ENCODE data around the gene NSUN3. TPM values are rescaled to one million over a fixed set of nuclear protein-coding genes. Genes with fewer than 3 reads are reported as not detected.

NSUN3 gene
- total and polyA plus RNA-seq, 10 of the 15 experiments (the other 5 are each of a cell fraction or from before 2014, with no cell fraction given), result 9.1 to 20.3 (median 11.7) TPM

- TF ChIP-seq ZBTB11 (CRISPR knock-in tag; IDR thresholded peaks at IDR 0.05) (no peak), E2F8 (IDR thresholded peaks at IDR 0.05; ENCODE audit: low read depth, partially characterized antibody) (no peak), ZNF274 (IDR thresholded peaks at IDR 0.05; ENCODE audit: insufficient read depth, insufficient read length) (no peak), FOXK2 (IDR thresholded peaks at IDR 0.05) (no peak), NR2F1 (conservative IDR thresholded peaks at IDR 0.05) (0 out of 2 replicates have a peak, but pooled peaks have one; percentile 40), BHLHE40 (IDR thresholded peaks at IDR 0.05; ENCODE audit: borderline replicate concordance in 1 of 2, low read depth in 2 of 2, low read length in 1 of 2) (0 out of 4 replicates have a peak, but pooled peaks of 1 of the 2 experiments have one; percentile 10), PBX3 (IDR thresholded peaks at IDR 0.05; ENCODE audit: insufficient replicate concordance, low read depth, low read length) (no peak), FOS (IDR thresholded peaks at IDR 0.05; ENCODE audit: borderline replicate concordance, extremely low read depth, insufficient read length) (no peak), HDGF (IDR thresholded peaks at IDR 0.05) (no peak), HCFC1 (IDR thresholded peaks at IDR 0.05; ENCODE audit: low read length) (no peak), ZBED1 (IDR thresholded peaks at IDR 0.05; ENCODE audit: borderline replicate concordance) (no peak), MLLT1 (IDR thresholded peaks at IDR 0.05) (no peak), BMI1 (IDR thresholded peaks at IDR 0.05; ENCODE audit: borderline replicate concordance) (no peak), STAT1 (conservative IDR thresholded peaks at IDR 0.05) (no peak), ZNF384 (IDR thresholded peaks at IDR 0.05; ENCODE audit: borderline replicate concordance, low read depth, low read length) (peak; percentile 18; the same call in 1 of the 2 replicates)
Measured at GRCh38 chr3:94065819-94066480, 3.1 kb downstream of the NSUN3 start (continued).
